Aorta (tissue), 5 donors: ENCODE data around the gene HNF4A. TPM values are rescaled to one million over a fixed set of nuclear protein-coding genes. Genes with fewer than 3 reads are reported as not detected.

Source experiments
- ATAC-seq: fragments of 200-7000 bp; cut with Tn5 transposase; one replicate; pipeline ENCODE4 v1.9.1; 2022; ENCODE audit warnings: moderate library complexity; ENCODE audit not compliant: low FRiP score
- DNase-seq, 2 donors: peaks; one replicate each; pipeline ENCODE4 v3.0.0-alpha.2; 2020
- H3K27ac ChIP-seq, 2 donors: one replicate each; pipeline ENCODE4 v1.5.1; 2013; ENCODE audit warnings: low read length in 2 of 2, mild to moderate bottlenecking in 2 of 2, moderate library complexity in 2 of 2, control low read depth in 1 of 2, inconsistent platforms in 1 of 2, low read depth in 1 of 2
- H3K27me3 ChIP-seq, 2 donors: one replicate each; pipeline ENCODE4 v1.6.1; 2013; ENCODE audit warnings: control low read depth in 1 of 2, low read length in 1 of 2, mild to moderate bottlenecking in 1 of 2, moderate library complexity in 1 of 2; ENCODE audit not compliant: insufficient read depth in 2 of 2, control insufficient read depth in 1 of 2
- H3K36me3 ChIP-seq, 2 donors: one replicate each; pipeline ENCODE4 v1.6.1; 2013; ENCODE audit warnings: control low read depth in 1 of 2, low read length in 1 of 2, mild to moderate bottlenecking in 1 of 2; ENCODE audit not compliant: insufficient read depth in 2 of 2, control insufficient read depth in 1 of 2
- H3K4me1 ChIP-seq, 2 donors: one replicate each; pipeline ENCODE4 v1.6.1; 2013; ENCODE audit warnings: low read length in 2 of 2, control low read depth in 1 of 2, mild to moderate bottlenecking in 1 of 2, moderate library complexity in 1 of 2; ENCODE audit not compliant: insufficient read depth in 2 of 2, control insufficient read depth in 1 of 2
- H3K4me3 ChIP-seq, 2 donors: one replicate each; pipeline ENCODE4 v1.5.1; 2013; ENCODE audit warnings: low read length in 2 of 2, control low read depth in 1 of 2, mild to moderate bottlenecking in 1 of 2
- H3K9me3 ChIP-seq: one replicate; pipeline ENCODE4 v1.6.1; 2013; ENCODE audit warnings: mild to moderate bottlenecking, low read length; ENCODE audit not compliant: control insufficient read depth
- WGBS, 2 donors: extraction: QIAGEN DNeasy Blood & Tissue Kit; methylation state at CpG; one replicate each; pipeline ENCODE4 v1.1.7; 2013; 5-methylcytosine and 5-hydroxymethylcytosine counted together
- intact Hi-C, 2 donors: fragments of 100-400 bp; cut with DNase I; formaldehyde crosslinking; loops; one replicate each; pipeline versions ENCODE4 v1.14.2 to v1.15.0; 2022
- polyA plus RNA-seq, 2 donors: library from polyadenylated mRNA; stranded (reverse); fragments of 200-250 nt; gene quantifications; one replicate each; pipeline ENCODE4 v1.2.3, GENCODE V29; 2013
- total RNA-seq, 2 donors: library from RNA; stranded (reverse); fragmentation: NEBNext Ultra II Directional; extraction: Animal tissue kit (Norgen Biotek cat#: 25700); gene quantifications; one replicate each; pipeline ENCODE4 v1.2.1, GENCODE V29; 2021
- donor health status: healthy with polysubstance abuse.
- donor health status: Bipolar disorder and iron deficiency.
- donor health status: DM: no; HTN: no; CAD: no.
- donor health status: DM: no; HTN: no; CAD: no.
- donor health status: DM: yes; HTN: yes; CAD: no.

Gene HNF4A
- total and polyA plus RNA-seq, 4 donors, result 0.05 to 11.8 TPM; not detected in 2

DNA sequence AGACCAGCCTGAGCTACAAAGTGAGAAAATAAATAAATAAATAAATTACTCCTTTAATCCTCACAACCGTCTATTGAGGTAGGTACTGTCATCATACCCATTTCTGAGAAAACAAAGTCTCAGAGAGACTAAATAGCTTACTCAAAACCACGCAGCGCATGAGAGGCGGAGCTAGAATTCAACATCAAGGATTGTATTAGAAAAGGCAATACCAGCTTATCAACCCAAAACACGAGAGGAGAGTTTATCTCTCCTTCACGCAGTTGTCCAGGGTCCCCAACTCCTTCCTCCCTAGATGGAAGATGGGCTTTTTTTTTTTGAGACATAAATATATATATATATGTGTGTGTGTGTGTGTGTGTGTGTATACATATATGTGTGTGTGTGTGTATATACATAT, 12.2 kb downstream of the HNF4A start:
- H3K27ac ChIP-seq, result no peak overlapping the region
- no peaks in the 10 kb centered on the region for H3K36me3 ChIP-seq
- no peaks in the 10 kb centered on the region for H3K4me1 ChIP-seq
- WGBS, 2 donors, result 94 to 96% methylated on average over 6 of the region's 6 CpGs
- ATAC-seq (no peak), DNase-seq (no peak)
- H3K27me3 ChIP-seq, result no peaks in the 10 kb centered on the region
- H3K9me3 ChIP-seq, result no peaks in the 10 kb centered on the region
- H3K4me3 ChIP-seq, result no peak overlapping the region
- intact Hi-C loops, result no loop called here

GRCh38 chr20:44370639-44371218, 15.2 kb downstream of the HNF4A start:
- H3K4me3 ChIP-seq, result no peak overlapping the region
- H3K9me3 ChIP-seq, result no peaks in the 10 kb centered on the region
- no peak overlapping the region for H3K27ac ChIP-seq
- WGBS, 2 donors, result 56 to 62% methylated on average over 9 of the region's 9 CpGs
- ATAC-seq, result no peak
- H3K27me3 ChIP-seq, result no peaks in the 10 kb centered on the region
- H3K4me1 ChIP-seq, result no peaks in the 10 kb centered on the region
- no peaks in the 10 kb centered on the region for H3K36me3 ChIP-seq
- DNase-seq, result no peak
- intact Hi-C loops, result no loop called here

DNA sequence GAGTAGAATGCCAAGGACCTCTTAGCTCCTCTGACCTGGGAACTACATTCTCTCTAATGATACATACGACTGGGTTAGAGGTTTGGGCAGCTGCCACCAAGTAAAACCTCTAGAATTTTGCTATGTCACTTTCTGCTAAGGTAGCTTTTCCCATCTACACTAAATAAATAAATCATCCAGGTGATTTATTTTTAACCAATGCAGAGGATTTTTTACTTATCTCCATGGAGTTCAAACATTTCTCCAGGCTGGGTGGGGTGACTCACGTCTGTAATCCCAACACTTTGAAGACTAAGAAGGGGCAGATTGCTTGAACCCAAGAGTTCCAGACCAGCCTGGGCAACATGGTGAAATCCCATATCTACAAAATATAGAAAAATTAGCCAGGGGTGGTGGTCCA, 27.1 kb downstream of the HNF4A start:
- Histone ChIP-seq H3K36me3 (no peaks in the 10 kb centered on the region), H3K27me3 (no peaks in the 10 kb centered on the region), H3K9me3 (no peaks in the 10 kb centered on the region), H3K4me1 (no peaks in the 10 kb centered on the region), H3K27ac (no peak overlapping the region), H3K4me3 (no peak overlapping the region)
- DNase-seq, result no peak
- intact Hi-C loops, result loop anchor here (5.0 to 10.0 kb wide), 2 partner anchors 230 to 352 kb away; no protein-coding TSS in a partner anchor
- no peak for ATAC-seq
- WGBS, 2 donors, result 56 to 59% methylated on average over 2 of the region's 2 CpGs

DNA sequence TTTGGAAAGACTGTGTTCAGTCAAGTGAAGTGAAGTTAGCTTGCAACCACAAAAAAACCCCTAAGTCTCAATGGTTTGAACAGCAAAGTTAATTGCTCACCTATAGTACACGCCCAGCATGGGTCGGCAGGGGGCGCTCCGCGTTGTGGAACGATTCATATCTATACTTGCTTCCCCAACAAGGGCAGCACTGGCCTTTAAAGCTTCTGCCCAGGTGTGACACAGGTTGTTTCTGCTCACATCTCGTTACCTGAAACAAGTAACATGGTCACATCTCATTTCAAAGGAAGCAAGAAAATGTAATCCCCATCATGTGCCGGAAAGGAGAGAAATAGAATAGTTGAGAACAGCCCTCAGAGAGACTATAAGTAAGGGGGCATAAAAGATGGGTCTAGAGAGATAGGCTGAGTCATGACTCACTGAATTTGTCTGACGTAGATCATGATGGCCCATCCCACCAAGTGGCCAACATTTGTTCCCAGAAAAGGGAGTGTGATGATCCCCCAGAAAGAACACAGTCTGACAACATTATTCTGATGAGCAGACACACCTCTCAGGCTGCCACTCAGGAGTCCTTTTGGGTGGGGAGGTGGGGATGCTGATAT, 29.0 kb downstream of the HNF4A start:
- DNase-seq (peak; percentile 86 to 94), ATAC-seq (peak; percentile 76)
- H3K9me3 ChIP-seq, result no peaks in the 10 kb centered on the region
- H3K27ac ChIP-seq, result no peak overlapping the region
- WGBS, 2 donors, result 17 to 19% methylated on average over 9 of the region's 9 CpGs
- H3K4me3 ChIP-seq, result no peak overlapping the region
- intact Hi-C loops, result loop anchor here (2.0 to 10.0 kb wide), 4 partner anchors 167 to 350 kb away; no protein-coding TSS in a partner anchor
- H3K36me3 ChIP-seq, result no peaks in the 10 kb centered on the region
- H3K27me3 ChIP-seq, result no peaks in the 10 kb centered on the region
- H3K4me1 ChIP-seq, result no peaks in the 10 kb centered on the region

DNA sequence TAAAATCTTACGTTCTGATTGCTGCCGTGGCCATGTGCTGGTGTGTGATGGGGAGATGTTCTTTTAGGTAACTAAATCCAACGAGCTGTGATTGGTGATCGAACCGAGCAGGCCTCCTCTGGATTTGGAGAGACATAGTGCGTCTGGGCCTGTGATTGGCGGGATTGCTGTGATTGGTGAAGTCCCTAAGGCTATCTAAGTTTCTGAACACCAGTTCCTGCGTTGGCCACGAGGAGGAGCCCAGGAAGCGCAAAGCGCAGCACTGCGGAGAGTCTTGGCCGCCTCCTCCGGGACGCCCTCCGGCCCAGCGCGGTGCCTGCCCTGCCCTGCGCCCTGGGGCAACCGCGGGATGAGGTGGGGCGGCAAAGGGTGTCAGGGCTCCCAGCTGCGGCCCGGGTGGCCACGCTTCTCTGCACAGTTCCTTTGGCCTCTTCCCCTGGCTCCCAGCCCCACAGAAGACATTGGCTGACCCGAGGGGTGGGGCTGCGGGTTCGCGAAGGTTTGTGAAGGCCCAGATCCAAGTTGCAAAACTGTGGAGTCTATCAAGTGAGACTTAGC, 33.0 kb downstream of the HNF4A start:
- no peaks in the 10 kb centered on the region for H3K4me1 ChIP-seq
- intact Hi-C loops, result loop anchor here in 1 of 2 donors (2.0 to 10.0 kb wide), 3 partner anchors 171 to 346 kb away; no protein-coding TSS in a partner anchor
- peak; percentile 70 to 88 for DNase-seq
- no peak overlapping the region for H3K4me3 ChIP-seq
- no peaks in the 10 kb centered on the region for H3K36me3 ChIP-seq
- H3K27ac ChIP-seq, result no peak overlapping the region
- WGBS, 2 donors, result 3 to 4% methylated on average over 21 to 29 of the region's 29 CpGs
- H3K9me3 ChIP-seq, result no peaks in the 10 kb centered on the region
- ATAC-seq, result peak; percentile 68
- H3K27me3 ChIP-seq, result no peaks in the 10 kb centered on the region

DNA sequence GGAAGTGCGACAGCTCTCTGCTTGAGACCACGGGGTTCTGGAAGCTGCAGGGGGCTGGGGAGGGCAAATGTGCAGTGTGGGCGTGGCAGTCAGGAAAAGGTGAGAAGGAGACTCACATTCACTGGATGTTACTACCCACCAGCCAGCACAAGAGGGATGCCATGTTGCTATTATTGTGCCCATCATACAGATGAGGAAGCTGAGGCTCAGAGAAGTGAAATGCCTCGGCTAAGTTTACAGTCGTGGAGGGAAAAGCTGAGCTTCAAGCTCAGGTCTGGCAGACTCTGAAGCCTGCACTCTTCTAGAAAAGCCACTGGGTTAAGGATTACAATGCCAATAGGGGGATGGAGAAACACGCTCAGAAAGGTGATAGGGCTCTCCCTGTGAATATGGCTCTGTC, 34.4 kb downstream of the HNF4A start:
- H3K27me3 ChIP-seq, result no peaks in the 10 kb centered on the region
- no peaks in the 10 kb centered on the region for H3K9me3 ChIP-seq
- H3K36me3 ChIP-seq, result no peaks in the 10 kb centered on the region
- no peak for ATAC-seq
- WGBS, 2 donors, result 72 to 75% methylated on average over 6 of the region's 6 CpGs
- H3K4me3 ChIP-seq, result no peak overlapping the region
- no peak for DNase-seq
- intact Hi-C loops, result loop anchor here in 1 of 2 donors (2.0 to 10.0 kb wide), 3 partner anchors 173 to 345 kb away; no protein-coding TSS in a partner anchor
- H3K4me1 ChIP-seq, result no peaks in the 10 kb centered on the region
- H3K27ac ChIP-seq, result no peak overlapping the region

DNA sequence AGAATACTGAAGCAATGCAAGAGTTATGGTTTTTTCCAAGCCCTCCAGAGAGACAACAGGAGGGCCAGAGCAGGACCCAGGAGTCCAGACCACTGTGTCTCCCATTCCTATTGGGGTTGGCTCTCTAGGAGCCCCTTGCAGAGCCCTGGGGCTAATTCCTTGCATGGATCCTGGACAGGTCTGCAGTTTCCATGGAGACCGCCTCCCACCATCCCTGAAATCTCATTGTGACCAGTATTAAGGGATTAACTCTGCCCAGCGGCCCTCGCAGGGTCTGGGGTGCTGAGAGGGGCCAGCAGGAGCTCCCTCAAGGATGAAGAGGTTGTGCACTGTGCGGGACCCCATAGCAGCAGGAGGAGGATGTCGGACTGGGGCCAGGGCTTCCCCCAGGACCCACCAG, 34.8 kb downstream of the HNF4A start:
- 75 to 80% methylated on average over 5 of the region's 5 CpGs for WGBS, 2 donors
- intact Hi-C loops, result no loop called here
- H3K4me1 ChIP-seq, result no peaks in the 10 kb centered on the region

GRCh38 chr20:44392088-44392775, 36.7 kb downstream of the HNF4A start:
- WGBS, 2 donors, result 93 to 94% methylated on average over 8 of the region's 8 CpGs
- Histone ChIP-seq H3K27me3 (no peaks in the 10 kb centered on the region), H3K36me3 (no peaks in the 10 kb centered on the region), H3K9me3 (no peaks in the 10 kb centered on the region), H3K4me3 (no peak overlapping the region), H3K27ac (no peak overlapping the region), H3K4me1 (no peaks in the 10 kb centered on the region)
- ATAC-seq (no peak), DNase-seq (no peak)
- intact Hi-C loops, result no loop called here

More for the DNA sequence above, 34.8 kb downstream of the HNF4A start:
- Histone ChIP-seq H3K9me3 (no peaks in the 10 kb centered on the region), H3K27me3 (no peaks in the 10 kb centered on the region), H3K4me3 (no peak overlapping the region), H3K27ac (no peak overlapping the region), H3K36me3 (no peaks in the 10 kb centered on the region)
- no peak for DNase-seq
- ATAC-seq, result no peak
